Measurements from ENCODE around the gene SGF29.
"Not testable (repeated sequence)": the region's sequence is repeated elsewhere in the genome, so short reads cannot be mapped to it uniquely, and the experiment has no call there.

The SGF29 gene

DNA sequence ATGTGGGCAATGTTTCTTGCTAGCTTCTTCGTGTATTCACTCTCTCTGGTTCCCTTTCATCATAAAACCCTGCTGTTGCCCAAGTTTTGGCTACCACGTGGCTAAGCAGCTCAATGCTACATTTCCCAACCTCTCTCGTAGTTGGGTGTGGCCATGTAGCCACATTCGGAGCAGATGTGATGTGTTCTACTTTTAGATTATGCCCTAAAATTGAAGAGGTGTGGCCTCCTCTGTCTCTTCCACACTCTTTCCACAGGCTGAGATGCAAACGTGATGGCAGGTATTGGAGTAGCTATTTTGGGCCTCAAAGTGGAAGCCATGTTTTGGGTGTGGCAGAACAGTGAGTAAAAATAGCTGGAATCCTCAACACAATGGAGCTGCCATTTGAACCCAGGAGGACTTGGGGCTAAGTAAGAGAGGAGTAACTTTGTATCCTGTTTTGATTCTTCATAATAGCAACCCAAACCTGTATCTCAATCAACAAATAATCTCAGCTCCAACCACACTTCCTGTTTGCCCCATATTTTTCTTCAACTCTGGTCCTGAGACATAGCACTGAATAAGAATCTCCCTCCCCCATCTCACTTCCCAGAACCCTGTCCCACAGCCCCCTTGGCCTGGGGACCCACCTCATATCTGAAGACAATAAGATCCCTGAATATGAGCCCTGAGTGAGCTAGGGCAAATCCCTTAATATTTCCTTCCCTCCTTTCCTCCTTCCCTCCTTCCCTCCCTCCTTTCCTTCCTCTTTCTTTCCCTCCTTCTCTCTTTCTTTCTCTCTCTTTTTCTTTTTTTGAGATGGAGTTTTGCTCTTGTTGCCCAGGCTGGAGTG is 19.0 kb upstream of the SGF29 start:
- no peak for DNase-seq

DNA sequence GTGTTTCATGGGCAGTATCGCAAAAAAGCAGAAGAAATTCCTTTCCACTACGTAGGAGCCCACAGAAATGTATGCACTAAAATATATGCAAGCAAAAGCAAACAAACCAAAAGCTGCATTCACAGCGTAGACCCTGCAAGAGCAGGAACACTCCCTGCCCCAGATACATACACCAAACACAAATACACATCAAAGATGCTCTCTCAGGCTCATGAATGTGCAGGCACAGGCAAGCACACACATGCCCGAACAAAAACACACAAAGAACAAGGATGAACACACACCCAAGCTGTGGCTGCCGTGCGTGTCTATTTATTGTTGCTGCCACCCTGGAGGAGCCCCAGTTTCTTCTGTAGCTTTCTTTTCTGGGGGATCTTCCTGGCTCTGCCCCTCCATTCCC is 16.6 kb upstream of the SGF29 start:
- DNase-seq = no peak

DNA sequence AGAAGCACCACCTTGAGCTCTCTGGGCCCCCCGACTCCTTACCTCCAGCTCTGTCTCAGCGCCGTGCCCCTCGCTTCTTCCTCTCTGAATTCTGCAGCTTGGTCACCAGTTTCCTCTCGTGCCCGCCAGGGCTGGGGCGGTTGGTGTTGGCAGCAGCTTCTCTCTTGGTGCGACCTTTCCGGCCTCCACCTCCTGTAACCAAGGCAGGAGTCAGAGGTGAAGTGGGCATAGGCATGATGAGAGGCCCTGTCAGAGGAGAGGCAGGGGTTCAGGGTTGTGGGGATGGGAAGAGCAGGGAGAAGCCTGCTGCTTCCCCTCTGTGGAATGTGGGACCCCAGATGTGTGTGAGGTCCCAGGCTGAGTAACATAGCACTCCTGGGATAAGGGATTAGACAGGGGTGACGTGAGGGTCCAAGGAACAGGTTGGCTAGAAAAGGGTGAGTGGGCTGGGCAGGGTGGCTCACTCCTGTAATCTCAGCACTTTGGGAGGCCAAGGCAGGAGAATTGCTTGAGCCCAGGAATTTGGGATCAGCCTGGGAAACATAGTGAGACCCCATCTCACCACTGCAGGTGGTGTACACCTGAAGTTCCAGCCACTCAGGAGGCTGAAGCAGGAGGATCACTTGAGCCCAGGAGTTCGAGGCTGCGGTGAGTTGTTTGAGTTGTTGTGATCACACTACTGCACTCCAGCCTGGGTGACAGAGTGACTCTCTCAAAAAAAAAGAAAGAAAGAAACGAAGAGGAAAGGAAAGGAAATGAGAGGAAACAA is 15.6 kb upstream of the SGF29 start:
- no peak for DNase-seq

GRCh38 chr16:28538733-28539596 is 14.8 kb upstream of the SGF29 start, which contains the start of gene NUPR1:
Gene NUPR1, minus strand, starts transcription at chr16:28538974. Its CDS starts 67 bp downstream, at chr16:28538907.
- DNase-seq = no peak

DNA sequence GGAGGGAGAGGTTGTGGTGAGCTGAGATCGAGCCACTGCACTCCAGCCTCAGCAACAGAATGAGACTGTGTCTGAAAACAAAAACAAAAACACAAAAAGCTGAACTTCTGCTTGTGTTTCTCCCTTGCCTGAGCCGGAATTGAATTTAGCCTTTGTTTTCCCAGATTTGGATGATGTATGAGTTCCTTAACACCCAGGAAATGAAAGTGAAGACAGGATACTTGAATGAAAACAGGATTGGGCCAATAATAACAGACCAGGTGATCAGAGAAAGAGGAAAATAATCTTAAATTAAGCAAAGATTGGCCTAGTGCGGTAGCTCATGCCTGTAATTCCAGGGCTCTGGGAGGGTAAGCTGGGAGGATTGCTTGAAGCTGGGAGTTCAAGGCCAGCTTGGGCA is 13.4 kb upstream of the SGF29 start:
- DNase-seq = no peak

- no peak for DNase-seq
These were observed 11.1 kb upstream of the SGF29 start for GRCh38 chr16:28542646-28543045.

DNA sequence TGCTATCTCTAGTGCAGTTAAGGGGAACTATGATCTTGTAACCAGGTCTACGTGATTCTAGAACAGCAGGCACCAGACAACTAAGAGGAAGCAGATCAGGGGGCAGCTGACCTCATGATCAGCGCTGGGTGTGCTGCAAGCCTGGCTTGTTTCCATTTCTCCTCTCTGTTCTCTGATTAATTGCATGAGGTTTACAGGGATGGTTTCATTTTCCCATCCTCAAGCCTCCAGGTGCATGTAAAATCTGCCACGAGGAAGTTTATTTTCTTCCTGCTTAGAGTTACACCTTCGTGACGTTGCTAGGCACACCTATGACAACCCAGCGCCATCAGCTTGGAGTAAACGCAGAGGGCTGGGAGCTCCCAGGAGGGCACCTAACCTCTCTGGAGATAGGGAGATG is 10.6 kb upstream of the SGF29 start:
- DNase-seq = no peak

- DNase-seq = no peak
These were observed 8.7 kb upstream of the SGF29 start for GRCh38 chr16:28544998-28545397.

- DNase-seq = not testable (repeated sequence)
These were observed 7.8 kb upstream of the SGF29 start for GRCh38 chr16:28545964-28546363.

- DNase-seq = no peak
These were observed 7.1 kb upstream of the SGF29 start for GRCh38 chr16:28546626-28547025.

DNA sequence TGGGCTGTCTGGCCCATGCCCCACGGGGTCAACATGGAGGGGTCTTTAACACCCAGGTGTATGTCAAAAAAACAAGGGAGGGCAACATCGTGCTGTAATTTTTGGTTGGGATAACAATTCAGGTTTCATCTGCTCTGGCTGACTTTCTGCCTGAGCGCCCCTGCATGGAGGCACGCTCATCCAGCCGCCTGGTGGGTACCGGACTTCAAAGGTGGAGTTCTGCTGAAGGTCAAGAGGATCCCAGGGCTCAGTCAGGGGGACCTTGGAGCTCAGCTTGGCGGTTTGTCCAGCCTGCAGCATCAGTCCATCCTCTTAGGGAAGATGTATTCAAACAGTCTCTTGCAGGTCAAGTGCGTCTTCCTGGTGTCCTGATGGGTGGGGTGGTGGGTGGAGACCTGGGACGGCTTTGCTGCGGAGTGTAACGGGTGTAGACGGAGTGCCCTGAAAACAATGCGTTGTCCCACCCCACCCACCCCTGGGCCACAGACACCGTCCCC is 5.4 kb upstream of the SGF29 start:
- DNase-seq = no peak

DNA sequence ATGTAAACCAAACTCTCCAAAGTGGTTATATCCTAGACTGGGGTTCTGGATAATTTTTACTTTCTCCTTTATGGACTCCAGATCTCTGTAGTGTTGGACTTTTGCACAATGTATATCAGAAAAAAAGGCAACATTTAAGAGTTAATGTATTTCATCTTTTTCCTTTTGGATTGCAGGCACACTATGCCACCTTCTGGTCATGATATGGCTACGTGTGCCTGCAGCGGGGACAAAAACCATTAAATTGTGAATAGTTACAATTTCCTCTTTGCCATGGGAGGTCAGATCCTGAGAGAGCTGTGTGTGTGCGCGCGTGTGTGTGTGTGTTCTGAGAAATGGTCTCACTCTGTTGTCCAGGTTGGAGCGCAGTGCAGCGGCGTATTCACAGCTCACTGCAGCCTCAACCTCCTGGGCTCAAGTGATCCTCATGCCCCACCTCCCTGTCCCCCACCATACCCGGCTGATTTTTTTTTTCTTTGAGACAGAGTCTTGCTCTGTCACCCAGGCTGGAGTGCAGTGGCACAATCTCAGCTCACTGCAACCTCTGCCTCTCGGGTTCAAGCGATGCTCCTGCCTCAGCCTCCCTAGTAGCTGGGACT is 4.3 kb upstream of the SGF29 start:
- no peak for DNase-seq

GRCh38 chr16:28554634-28555423 is 1.1 kb downstream of the SGF29 start:
- DNase-seq = no peak

DNA sequence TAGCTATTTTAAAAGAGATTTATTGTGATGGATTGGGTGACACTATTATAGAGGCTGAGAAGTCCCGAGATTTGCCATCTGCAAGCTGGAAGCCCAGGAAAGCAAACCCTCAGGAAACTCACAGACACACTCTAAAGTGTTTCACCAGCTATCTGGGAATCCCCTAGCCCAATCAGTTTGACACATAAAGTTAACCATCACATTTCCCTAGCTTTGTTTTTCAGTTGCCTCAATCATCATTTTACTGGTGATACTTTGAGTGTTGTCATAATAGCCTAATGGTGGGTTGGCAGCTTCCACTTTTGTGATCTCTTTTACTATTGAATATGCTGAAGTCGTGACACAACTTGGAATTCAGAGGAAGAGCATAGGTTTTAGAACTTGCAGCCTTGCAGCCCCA is 1.8 kb downstream of the SGF29 start:
- DNase-seq = no peak

- no peak for DNase-seq
These were observed 3.2 kb downstream of the SGF29 start for GRCh38 chr16:28556914-28557320.

- DNase-seq = no peak
These were observed 4.7 kb downstream of the SGF29 start for GRCh38 chr16:28558456-28558855.

DNA sequence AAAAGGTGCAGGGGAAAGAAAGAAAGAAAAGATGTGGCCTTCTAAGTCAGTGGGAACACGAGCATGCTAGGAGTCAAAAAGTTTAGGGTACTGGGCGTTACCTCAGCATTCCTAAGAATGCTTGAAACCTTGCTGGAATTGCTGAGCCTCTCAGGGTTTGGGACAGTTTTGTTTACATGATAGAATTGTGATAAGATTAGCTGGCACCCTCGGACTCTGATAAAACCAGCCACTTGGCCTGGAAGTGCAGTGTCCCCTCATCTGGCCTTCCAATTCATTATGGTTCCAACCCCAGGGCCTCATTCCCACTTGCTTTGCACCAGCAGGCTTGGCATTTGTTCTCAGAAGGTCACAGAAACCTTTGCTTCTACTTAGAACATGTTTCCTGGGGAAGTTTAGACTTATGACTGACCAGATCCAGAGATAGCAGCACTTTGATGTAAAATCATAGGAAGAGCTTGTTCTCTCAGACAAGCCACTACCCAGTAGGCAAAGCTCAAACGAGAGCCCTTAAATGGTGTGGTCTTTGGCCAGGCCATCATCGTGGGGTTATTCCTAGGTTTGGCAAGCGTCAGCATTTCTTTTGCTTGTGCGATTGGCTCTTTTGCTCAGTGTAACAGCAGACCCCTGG is 8.0 kb downstream of the SGF29 start:
- DNase-seq = no peak

DNA sequence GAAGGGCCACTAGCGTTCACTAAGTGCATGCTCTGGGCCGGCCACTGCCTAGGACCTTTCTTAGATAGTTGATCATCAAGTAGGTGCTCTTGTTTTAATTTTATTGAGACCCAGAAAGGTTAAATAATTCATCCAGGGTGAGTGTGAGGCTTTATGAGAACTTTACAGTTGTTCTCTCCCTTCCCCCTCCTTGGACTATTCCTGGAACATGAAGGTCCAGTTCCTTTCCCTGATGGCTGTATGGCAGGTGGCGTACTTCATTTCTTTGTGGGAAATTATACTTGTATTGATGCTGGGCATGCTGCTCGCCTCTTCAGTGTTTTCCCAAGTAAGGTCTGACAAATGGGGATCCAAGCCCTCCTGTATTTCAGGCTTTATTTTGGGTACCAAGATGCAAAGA is 8.5 kb downstream of the SGF29 start:
- DNase-seq = no peak

GRCh38 chr16:28563218-28563617 is 9.5 kb downstream of the SGF29 start:
- DNase-seq = no peak

- DNase-seq = not testable (repeated sequence)
These were observed 12.7 kb downstream of the SGF29 start for GRCh38 chr16:28566233-28566925.

- no peak for DNase-seq
These were observed 13.6 kb downstream of the SGF29 start for GRCh38 chr16:28567292-28567691.
